Activated naive CD4-positive, alpha-beta T cell treated with anti-CD3 and anti-CD28 coated beads, Interleukin-2, amount 10 ng/mL, durations not matched to agents 7 days and 5 days (primary cell): ENCODE results near the gene TRIM16.
A peak's percentile ranks its signal among the peaks of the same experiment; 100 is the strongest.
"Not testable (repeated sequence)": the region's sequence is repeated elsewhere in the genome, so short reads cannot be mapped to it uniquely, and the experiment has no call there.

Experiments
- CTCF ChIA-PET: fragments of 350-600 bp; sonication (Branson Sonifier 250); formaldehyde crosslinking; loops from one replicate; lab custom pipeline; 2021; ENCODE audit warnings: antibody characterized with exemption; lab: Charles Lee
- DNase-seq: peaks from one replicate; pipeline ENCODE4 v3.0.0-alpha.2; 2020
- H3K27ac Mint-ChIP-seq: one replicate; pipeline ENCODE4 v1.8.0; 2021; ENCODE audit warnings: mild to moderate bottlenecking, moderate library complexity, mixed read lengths
- H3K27me3 Mint-ChIP-seq: one replicate; pipeline ENCODE4 v1.8.0; 2021; ENCODE audit warnings: mild to moderate bottlenecking, mixed read lengths
- H3K36me3 Mint-ChIP-seq: one replicate; pipeline ENCODE4 v1.8.0; 2021; ENCODE audit warnings: mixed read lengths
- H3K4me1 Mint-ChIP-seq: one replicate; pipeline ENCODE4 v1.8.0; 2021; ENCODE audit warnings: mixed read lengths
- H3K4me3 Mint-ChIP-seq: one replicate; pipeline ENCODE4 v1.8.0; 2021; ENCODE audit warnings: mild to moderate bottlenecking, moderate library complexity, mixed read lengths
- H3K9me3 Mint-ChIP-seq: one replicate; pipeline ENCODE4 v1.8.0; 2021; ENCODE audit warnings: mixed read lengths

The TRIM16 gene

DNA sequence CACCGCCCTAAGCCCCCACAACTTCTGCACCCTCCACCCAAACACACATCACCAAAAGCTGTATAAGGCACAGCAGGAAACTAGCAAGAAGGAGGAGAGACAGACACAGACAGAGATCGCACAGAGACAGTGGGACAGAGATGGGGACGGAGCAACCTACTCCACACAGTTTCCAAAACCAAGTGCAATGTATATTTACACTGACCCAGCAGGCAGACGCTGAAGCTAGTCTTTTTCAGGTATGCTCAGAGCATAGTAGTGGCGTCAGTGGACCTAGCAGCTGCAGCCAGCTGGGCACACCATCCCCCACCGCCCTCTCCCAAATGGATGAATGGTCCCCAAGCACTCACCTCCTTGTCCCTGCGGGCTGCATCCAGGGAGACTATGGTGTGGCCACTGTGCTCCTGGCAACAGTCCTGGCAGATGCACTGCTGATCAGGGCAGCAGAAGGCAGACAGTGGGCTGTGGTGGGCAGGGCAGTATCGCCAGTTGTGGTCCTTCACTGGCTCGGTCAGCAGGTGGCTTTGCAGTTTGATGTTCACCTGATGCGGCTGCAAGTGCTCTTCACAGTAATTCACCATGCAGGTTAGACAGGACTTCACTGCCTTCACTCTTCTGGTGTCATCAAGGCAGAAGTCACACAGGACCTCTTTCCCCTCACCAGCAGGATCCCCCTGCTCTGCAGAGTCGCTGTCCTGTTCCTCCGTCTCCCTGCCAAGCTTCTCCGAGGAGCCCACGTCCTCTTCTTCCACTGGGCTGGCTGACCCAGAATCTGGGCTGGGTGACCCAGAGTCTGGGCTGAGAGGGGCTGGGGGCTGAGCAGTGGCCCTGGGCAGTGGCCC is 33.1 kb downstream of the TRIM16 start:
- H3K36me3 Mint-ChIP-seq = no peaks in the 10 kb centered on the region
- DNase-seq = no peak
- no peaks in the 10 kb centered on the region for H3K9me3 Mint-ChIP-seq
- H3K27ac Mint-ChIP-seq = peak overlapping the region; percentile 28
- H3K27me3 Mint-ChIP-seq = no peaks in the 10 kb centered on the region
- CTCF ChIA-PET = interaction anchor here (0.6 kb wide), 1 partner anchor 47 kb away, joined by 3 read pairs; no protein-coding TSS in a partner anchor
- no peak overlapping the region for H3K4me3 Mint-ChIP-seq
- H3K4me1 Mint-ChIP-seq = peaks cover 18% of the 10 kb centered on the region

DNA sequence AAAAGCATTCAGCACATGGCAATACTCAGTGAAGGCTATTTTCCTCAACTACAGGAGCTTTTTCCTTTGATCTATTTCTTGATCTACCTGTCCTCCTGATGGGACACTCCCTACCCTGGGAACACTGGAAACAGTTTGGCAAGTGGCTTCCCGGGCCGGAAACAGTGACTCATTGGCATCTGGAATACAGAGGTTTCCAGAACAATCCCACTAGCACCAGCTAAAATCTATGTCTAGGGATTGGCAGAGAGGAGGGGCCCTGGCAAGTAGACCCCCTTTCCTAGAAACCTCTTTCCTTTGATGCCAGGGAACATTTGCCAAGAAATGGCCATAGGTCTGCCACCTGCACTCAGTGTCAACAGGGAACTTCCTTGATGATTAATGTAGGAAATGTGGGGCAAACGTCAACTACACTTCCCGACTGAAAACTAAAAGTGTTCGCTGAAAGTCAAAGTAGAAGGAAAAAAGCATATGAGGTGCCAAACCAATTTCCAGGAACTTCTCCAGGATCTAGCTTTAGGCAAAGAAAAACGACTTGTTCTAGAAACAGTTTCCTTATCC is 34.2 kb downstream of the TRIM16 start:
- CTCF ChIA-PET = no interaction called here
- Mint-ChIP-seq H3K36me3 (no peaks in the 10 kb centered on the region), H3K4me1 (peaks cover 18% of the 10 kb centered on the region), H3K4me3 (no peak overlapping the region), H3K9me3 (no peaks in the 10 kb centered on the region), H3K27ac (no peak overlapping the region), H3K27me3 (no peaks in the 10 kb centered on the region)
- no peak for DNase-seq

DNA sequence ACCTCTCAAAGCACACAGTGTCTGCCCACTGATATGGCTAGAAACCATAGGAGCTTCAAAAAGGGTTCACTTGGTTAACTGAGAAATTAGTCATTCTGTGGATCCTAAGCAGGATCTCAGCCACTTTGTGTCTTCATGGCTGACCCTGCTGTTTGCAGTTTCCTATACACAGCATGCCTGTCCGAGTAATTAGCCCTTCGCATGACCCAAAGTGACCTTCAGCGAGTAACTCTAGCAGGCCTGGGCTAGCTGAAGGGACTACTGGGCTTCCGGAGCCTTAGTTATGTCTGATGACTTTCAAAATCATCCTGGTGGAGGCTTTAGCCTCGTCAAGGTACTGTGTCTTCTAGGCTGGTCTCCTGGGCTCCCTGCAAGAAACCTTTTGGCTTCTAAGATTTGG is 35.7 kb downstream of the TRIM16 start:
- CTCF ChIA-PET = no interaction called here
- Mint-ChIP-seq H3K4me1 (peaks cover 18% of the 10 kb centered on the region), H3K9me3 (no peaks in the 10 kb centered on the region), H3K36me3 (no peaks in the 10 kb centered on the region), H3K27ac (no peak overlapping the region), H3K4me3 (no peak overlapping the region), H3K27me3 (no peaks in the 10 kb centered on the region)
- DNase-seq = no peak

DNA sequence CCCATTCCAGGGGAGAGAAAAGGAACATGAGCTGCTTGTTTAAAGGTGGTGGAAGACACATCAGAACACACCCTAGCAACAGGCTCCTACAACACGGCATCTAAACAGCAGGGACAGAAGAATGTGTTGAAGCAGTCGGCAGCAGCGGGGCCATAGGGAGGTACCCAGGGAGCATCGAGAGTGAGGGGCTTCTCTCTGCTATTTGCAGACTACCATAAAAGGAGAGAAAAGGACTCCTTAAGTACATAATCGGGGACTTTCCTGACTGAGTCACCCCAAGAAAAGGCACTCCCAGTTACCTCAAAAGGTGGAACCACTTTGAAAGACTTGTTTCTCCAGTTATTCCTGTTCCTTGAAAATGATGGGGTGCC is 38.2 kb downstream of the TRIM16 start:
- H3K36me3 Mint-ChIP-seq, H3K27ac Mint-ChIP-seq, H3K9me3 Mint-ChIP-seq, CTCF ChIA-PET, DNase-seq, H3K4me3 Mint-ChIP-seq, H3K4me1 Mint-ChIP-seq, H3K27me3 Mint-ChIP-seq: not testable (repeated sequence)

DNA sequence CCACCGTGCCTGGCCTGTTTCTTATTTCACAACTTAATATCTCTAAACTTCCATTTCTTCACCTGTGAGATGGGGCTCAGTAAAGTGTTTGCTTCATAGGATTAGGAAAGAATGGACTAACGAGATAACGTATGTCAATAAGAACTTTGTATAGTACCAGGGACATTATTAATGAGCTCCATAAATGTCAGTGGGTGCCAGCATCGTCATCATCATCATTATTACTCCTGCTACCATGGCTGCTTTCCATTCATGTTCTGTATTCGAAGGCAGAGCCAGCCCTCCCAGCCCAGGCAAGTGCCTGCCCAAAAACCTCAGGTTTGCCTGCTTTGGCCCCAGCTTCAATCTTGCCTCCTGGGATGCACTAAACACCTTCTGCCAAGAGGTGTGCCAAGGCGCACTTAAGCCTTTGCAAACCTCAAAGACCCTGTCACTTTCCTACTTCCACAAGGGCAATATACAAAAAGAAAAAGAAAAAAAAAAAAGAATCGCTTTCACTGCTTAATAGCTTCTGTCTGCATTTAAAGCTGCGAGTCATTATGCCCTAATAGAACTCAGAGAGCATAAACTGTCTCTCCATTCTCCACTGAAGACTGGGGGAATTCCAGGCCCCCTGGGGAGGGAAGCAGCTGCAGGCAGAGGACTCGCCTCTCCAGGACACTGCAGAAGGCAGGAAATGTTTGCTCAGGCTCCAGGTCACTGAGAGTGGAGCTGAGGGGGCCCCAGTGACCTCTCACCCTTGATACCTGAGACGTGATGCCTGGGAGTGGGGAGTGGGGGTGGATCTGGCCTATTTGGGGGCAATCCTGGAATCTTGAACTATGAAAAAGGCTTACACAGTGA is 38.8 kb downstream of the TRIM16 start:
- CTCF ChIA-PET, H3K27ac Mint-ChIP-seq, H3K4me3 Mint-ChIP-seq, H3K9me3 Mint-ChIP-seq, DNase-seq, H3K36me3 Mint-ChIP-seq, H3K27me3 Mint-ChIP-seq, H3K4me1 Mint-ChIP-seq: not testable (repeated sequence)

DNA sequence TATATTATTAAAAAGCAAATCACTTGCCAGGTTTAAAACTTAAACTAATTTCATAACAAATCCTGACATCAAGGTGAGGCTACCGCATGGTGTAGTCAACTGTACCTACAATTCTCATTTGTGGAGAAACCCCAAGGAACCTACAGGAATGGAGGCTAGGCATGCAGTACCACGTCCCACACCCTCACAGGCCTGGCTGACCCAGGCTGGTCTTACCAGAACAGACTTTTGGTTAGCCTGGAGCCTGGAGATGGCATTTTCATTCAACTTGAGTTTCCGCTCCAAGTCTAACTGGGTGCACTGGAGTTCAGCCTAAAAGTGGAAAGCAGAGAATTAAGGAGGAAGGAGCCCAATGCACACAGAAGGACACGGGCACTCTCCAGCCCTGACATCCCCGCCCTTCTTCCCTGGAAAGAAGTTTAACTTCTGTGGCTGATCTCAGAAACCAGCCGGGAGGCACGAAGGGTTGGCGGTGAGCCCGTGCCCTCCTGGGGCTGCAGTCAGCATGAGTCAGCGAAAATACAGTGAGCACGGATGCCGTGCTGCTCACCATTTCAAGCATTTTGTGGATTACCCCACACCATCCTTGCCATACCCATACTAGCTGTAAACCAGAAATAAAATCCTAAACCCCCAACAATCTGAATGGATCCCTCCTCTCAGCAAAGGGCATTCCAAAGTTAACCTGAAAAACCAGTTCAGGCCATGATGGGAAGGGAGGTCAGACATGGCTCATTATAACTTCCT is 41.4 kb downstream of the TRIM16 start:
- H3K9me3 Mint-ChIP-seq, H3K36me3 Mint-ChIP-seq, DNase-seq, H3K27ac Mint-ChIP-seq, H3K4me3 Mint-ChIP-seq, H3K4me1 Mint-ChIP-seq, CTCF ChIA-PET, H3K27me3 Mint-ChIP-seq: not testable (repeated sequence)

DNA sequence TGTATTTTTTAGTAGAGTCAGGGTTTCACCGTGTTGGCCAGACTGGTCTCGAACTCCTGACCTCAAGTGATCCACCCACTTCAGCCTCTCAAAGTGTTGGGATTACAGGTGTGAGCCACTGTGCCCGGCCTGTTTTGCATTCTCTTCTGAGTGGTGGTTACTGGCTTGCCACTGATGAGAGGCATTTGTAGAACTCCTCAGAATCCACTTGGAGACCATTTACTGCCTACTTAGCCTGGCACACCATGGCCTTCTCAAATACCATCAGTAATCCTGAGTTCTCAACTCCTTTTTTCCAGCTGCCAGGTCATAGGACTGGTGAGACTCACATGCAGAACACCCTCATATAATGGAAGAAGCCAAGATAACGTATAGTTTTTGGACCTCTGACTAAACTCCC is 42.1 kb downstream of the TRIM16 start:
- H3K27ac Mint-ChIP-seq, H3K27me3 Mint-ChIP-seq, H3K36me3 Mint-ChIP-seq, CTCF ChIA-PET, H3K4me3 Mint-ChIP-seq, DNase-seq, H3K9me3 Mint-ChIP-seq, H3K4me1 Mint-ChIP-seq: not testable (repeated sequence)

DNA sequence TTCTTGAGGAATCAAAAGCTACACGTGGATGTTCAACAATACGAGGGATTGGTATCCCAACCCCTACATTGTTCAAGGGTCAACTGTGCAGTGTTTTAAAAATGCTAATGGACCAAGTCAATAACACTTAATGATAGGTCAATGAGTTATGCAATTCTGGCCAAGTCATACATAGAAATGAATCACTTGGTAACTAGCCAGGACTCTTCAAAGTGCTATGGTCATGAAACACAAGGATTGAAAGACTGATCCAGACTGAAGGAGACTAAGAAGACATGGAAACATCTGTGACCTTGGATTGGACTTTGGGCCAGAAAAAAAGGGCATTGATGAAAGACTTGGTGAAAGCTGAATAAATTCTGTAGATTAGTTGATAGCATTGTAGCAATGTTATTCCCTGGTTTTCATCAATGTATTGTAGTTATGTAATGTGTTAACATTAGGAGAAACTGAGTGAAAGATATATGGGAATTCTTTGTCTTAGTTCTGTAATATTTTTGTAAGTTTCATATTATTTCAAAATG is 53.1 kb downstream of the TRIM16 start:
- H3K4me1 Mint-ChIP-seq, CTCF ChIA-PET, DNase-seq, H3K9me3 Mint-ChIP-seq, H3K27me3 Mint-ChIP-seq, H3K4me3 Mint-ChIP-seq, H3K27ac Mint-ChIP-seq, H3K36me3 Mint-ChIP-seq: not testable (repeated sequence)

DNA sequence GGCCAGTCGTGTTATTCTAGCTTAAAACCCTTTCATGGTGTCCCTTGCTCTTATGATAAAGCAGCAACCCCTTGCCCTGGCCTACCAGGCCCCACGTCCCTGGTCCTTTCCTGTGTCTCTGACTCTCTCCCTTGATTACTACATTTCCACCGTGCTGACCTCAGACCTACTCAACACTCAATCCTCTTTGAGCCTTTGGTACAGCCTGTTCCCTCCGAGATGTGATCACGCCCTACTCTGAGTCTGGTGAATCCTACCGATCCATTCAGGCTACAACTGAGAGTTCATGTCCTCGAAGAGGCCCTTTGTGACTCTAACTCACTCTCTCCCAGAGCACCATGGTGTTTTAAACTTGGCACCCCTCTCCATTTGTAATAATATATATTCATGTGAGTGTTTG is 54.1 kb downstream of the TRIM16 start:
- not testable (repeated sequence) for H3K9me3 Mint-ChIP-seq, H3K4me3 Mint-ChIP-seq, H3K27ac Mint-ChIP-seq

DNA sequence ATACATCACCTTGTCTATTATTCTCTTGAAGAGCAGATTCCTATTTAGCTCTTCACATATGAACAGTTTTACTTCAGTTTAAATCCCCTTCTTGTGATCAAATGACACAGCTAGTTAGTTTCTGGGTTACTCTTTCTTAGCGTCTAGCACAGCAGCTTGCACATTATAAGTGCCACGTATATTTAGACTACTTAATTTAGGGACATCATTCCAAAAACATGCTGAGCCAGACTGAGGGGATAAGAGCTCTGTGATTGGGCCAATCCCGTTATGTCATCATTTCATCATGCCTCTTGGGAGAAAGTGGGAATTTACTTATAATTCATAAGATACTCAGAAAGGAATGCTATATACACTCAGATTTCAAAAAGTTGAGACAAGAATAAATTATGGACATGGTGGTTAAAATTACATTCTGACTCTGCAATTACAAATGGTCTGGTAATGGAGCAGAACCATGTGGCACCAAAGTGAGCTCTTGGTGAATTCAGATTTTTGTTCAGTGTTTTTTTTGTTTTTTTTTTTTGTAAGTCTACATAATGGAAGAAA is 60.4 kb downstream of the TRIM16 start:
- H3K4me3 Mint-ChIP-seq, H3K27me3 Mint-ChIP-seq, H3K36me3 Mint-ChIP-seq, DNase-seq, H3K4me1 Mint-ChIP-seq, CTCF ChIA-PET, H3K9me3 Mint-ChIP-seq, H3K27ac Mint-ChIP-seq: not testable (repeated sequence)

More for the DNA sequence above, 54.1 kb downstream of the TRIM16 start:
- H3K4me1 Mint-ChIP-seq, DNase-seq, H3K27me3 Mint-ChIP-seq, CTCF ChIA-PET, H3K36me3 Mint-ChIP-seq: not testable (repeated sequence)

DNA sequence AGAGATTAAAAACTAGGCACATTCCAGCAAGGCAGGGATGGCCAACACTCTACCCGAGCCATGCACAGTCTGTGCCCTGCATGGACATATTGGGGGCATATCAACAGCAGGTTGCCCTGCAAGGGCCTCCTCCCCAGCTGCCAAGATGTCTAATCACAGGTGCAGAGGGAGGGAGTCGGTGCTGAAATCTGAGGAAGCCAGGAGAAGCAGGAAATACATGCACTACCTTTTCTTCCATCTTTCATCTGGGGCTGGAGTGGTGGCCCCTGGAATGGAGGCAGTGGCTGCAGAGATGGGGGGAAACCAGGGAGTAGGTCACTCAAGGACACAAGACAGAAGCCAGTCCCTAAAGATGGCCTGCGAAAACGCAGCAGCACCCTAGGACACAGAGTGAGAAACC is 60.9 kb downstream of the TRIM16 start:
- H3K27me3 Mint-ChIP-seq, H3K36me3 Mint-ChIP-seq, DNase-seq, H3K27ac Mint-ChIP-seq, H3K4me3 Mint-ChIP-seq, H3K9me3 Mint-ChIP-seq, H3K4me1 Mint-ChIP-seq, CTCF ChIA-PET: not testable (repeated sequence)

DNA sequence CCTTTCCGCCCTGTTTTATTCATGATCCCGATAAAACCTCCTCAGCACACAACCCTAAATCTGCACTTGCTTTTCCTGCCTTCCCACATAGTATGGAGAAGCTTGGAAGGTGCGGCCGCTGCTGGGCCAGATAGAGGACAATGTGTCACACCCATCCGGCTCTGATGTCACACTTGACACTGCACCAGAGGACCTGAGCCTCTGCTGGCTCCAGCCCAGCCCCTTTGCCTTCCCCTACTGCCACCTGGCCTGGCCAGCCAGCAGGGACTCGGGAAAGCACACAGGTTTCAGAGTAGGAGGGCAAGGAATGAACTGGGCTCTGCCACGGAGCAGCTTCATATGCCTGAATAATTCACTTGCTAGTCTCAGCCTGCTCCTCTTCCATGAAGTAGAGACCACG is 62.0 kb downstream of the TRIM16 start:
- H3K4me1 Mint-ChIP-seq, H3K27ac Mint-ChIP-seq, DNase-seq, H3K27me3 Mint-ChIP-seq, H3K36me3 Mint-ChIP-seq, H3K9me3 Mint-ChIP-seq, H3K4me3 Mint-ChIP-seq, CTCF ChIA-PET: not testable (repeated sequence)

DNA sequence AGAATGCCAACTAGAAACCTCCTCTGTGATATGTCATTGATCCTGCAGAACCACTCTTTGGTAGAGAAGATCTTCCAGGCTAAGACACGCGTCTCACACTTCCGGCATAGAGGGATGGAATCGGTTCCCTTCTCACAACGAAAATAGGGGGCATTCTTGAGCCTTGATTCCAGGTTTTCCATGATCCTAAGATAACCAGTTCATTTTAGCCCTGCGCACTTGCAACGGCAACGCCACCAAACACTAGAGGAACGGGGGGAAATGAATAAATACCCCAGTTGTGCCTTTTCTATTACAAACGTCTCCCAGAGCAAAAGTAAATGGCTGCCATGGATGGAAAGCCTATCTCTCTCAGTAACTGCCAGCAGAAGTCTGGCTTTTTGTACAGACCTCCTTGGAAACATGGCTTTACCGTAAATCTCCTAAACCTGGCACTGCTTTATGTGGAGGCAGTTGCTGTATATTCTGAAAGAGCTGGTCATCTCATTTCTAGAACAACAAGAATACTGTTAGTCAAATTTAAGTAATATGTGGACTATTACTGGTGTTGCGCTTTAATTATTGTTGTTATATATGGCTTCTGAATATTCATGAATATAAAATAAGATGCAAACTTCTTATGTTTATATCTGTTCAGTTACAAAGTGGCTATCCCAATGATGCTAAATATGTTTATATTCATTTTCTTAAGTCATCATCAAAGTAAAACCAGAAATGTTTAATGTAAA is 64.6 kb downstream of the TRIM16 start, which contains the start of gene FBXW10B:
Gene FBXW10B, minus strand, starts transcription at position 374 of the 728 bp plus-strand sequence. Its CDS starts 192 bp downstream, at position 182.
- CTCF ChIA-PET, H3K4me1 Mint-ChIP-seq, H3K36me3 Mint-ChIP-seq, H3K9me3 Mint-ChIP-seq, H3K4me3 Mint-ChIP-seq, DNase-seq, H3K27me3 Mint-ChIP-seq, H3K27ac Mint-ChIP-seq: not testable (repeated sequence)
